B cell (primary cell): ENCODE data around the gene PKMYT1. TPM values are rescaled to one million over a fixed set of nuclear protein-coding genes. Genes with fewer than 3 reads are reported as not detected.

Experiments
- ATAC-seq: fragments of 200-7000 bp; cut with Tn5 transposase; one replicate; pipeline ENCODE4 v1.10.0; 2021; ENCODE audit warnings: low read depth, mild to moderate bottlenecking, moderate number of reproducible peaks, moderate library complexity
- CTCF ChIA-PET: fragments of 350-600 bp; sonication (Branson Sonifier 250); formaldehyde crosslinking; loops from one replicate; lab custom pipeline; 2021; ENCODE audit warnings: antibody characterized with exemption, inconsistent platforms; lab: Charles Lee
- POLR2A ChIA-PET: fragments of 350-600 bp; sonication (Branson Sonifier 250); formaldehyde crosslinking; loops from one replicate; lab custom pipeline; 2021; ENCODE audit warnings: antibody characterized with exemption; lab: Charles Lee
- DNase-seq: peaks from one replicate; pipeline ENCODE4 v3.0.0; 2013
- H2AFZ ChIP-seq: 2 replicates; pipeline ENCODE4 v1.6.1; 2012; ENCODE audit warnings: mild to moderate bottlenecking, low read depth, low read length; ENCODE audit not compliant: insufficient read depth, poor library complexity, severe bottlenecking
- H3K27ac ChIP-seq, 2 donors: 1 replicate in 1 of 2; 2 replicates in 1 of 2; pipeline ENCODE4 v1.5.1; 2012 to 2013; ENCODE audit warnings: low read length in 2 of 2, mild to moderate bottlenecking in 2 of 2, moderate library complexity in 1 of 2
- H3K27me3 ChIP-seq, 4 experiments: fragments of 200-600 bp in 1 of 4; sonication (generic) in 1 of 4; replicated peaks in 1 of 4; 1 replicate in 2 of 4; 2 replicates in 2 of 4; pipeline versions ENCODE4 v1.6.1 to v1.7.0; 2013 to 2016; ENCODE audit warnings: low read length in 3 of 4, mild to moderate bottlenecking in 2 of 4, mixed read lengths in 1 of 4, moderate library complexity in 1 of 4; ENCODE audit not compliant: insufficient read depth in 4 of 4, control insufficient read depth in 3 of 4; ENCODE audit errors: control extremely low read depth in 1 of 4
- H3K36me3 ChIP-seq, 2 experiments: replicated peaks in 1 of 2; 1 replicate in 1 of 2; 2 replicates in 1 of 2; pipeline versions ENCODE4 v1.6.1 to v1.7.1; 2013; ENCODE audit warnings: low read length in 1 of 2; ENCODE audit not compliant: insufficient read depth in 2 of 2, control insufficient read depth in 1 of 2; ENCODE audit errors: control extremely low read depth in 1 of 2, extremely low read depth in 1 of 2
- H3K4me1 ChIP-seq, 2 donors: fragments of 200-600 bp in 1 of 2; sonication (generic) in 1 of 2; 1 replicate in 1 of 2; 2 replicates in 1 of 2; pipeline versions ENCODE4 v1.5.1 to v1.6.1; 2013 to 2017; ENCODE audit warnings: low read length in 2 of 2; ENCODE audit not compliant: control insufficient read depth in 2 of 2, insufficient read depth in 2 of 2
- H3K4me2 ChIP-seq: replicated peaks from 2 replicates; pipeline ENCODE3; 2012; ENCODE audit warnings: mild to moderate bottlenecking, low read depth, low read length; ENCODE audit not compliant: poor library complexity, severe bottlenecking
- H3K4me3 ChIP-seq, 5 experiments: fragments of 200-600 bp in 1 of 5; sonication (generic) in 1 of 5; 1 replicate in 3 of 5; 2 replicates in 2 of 5; pipeline versions ENCODE4 v1.5.1 to v1.7.0; 2011 to 2016; ENCODE audit warnings: low read length in 4 of 5, mild to moderate bottlenecking in 4 of 5, low read depth in 2 of 5, control low read depth in 1 of 5, moderate library complexity in 1 of 5; ENCODE audit not compliant: insufficient read depth in 1 of 5; ENCODE audit errors: control extremely low read depth in 1 of 5, extremely low read depth in 1 of 5
- H3K79me2 ChIP-seq: fragments of 200-600 bp; sonication (generic); one replicate; pipeline ENCODE4 v1.6.0; 2016; ENCODE audit warnings: low read length; ENCODE audit not compliant: control insufficient read depth, insufficient read depth
- H3K9ac ChIP-seq: fragments of 200-600 bp; sonication (generic); 2 replicates; pipeline ENCODE4 v1.6.1; 2017; ENCODE audit warnings: mild to moderate bottlenecking, low read length, moderate library complexity
- H3K9me3 ChIP-seq, 3 donors: one replicate each; pipeline versions ENCODE4 v1.6.1 to v1.7.1; 2013; ENCODE audit warnings: low read length in 2 of 3; ENCODE audit not compliant: control insufficient read depth in 2 of 3, insufficient read depth in 1 of 3; ENCODE audit errors: control extremely low read depth in 1 of 3
- H4K20me1 ChIP-seq: 2 replicates; pipeline ENCODE4 v1.6.0; 2012; ENCODE audit warnings: mild to moderate bottlenecking, low read length; ENCODE audit not compliant: insufficient read depth, control insufficient read depth, poor library complexity, severe bottlenecking
- H3K27ac Mint-ChIP-seq: one replicate; pipeline ENCODE4 v1.8.0; 2021; ENCODE audit warnings: mixed read lengths
- H3K27me3 Mint-ChIP-seq: one replicate; pipeline ENCODE4 v1.8.0; 2021; ENCODE audit warnings: mixed read lengths
- H3K4me1 Mint-ChIP-seq: one replicate; pipeline ENCODE4 v1.8.0; 2021; ENCODE audit warnings: mixed read lengths
- H3K4me3 Mint-ChIP-seq: one replicate; pipeline ENCODE4 v1.8.0; 2021; ENCODE audit warnings: mixed read lengths
- H3K9me3 Mint-ChIP-seq: one replicate; pipeline ENCODE4 v1.8.0; 2022; ENCODE audit warnings: mixed read lengths; ENCODE audit not compliant: insufficient read depth
- CTCF ChIP-seq: fragments of 200-600 bp; IDR thresholded peaks from one replicate; pipeline ENCODE4 v1.8.0; 2022; ENCODE audit warnings: antibody characterized with exemption, mild to moderate bottlenecking
- EZH2 ChIP-seq: IDR thresholded peaks from 2 replicates; pipeline ENCODE4 v1.6.1; 2012; ENCODE audit warnings: borderline replicate concordance, low read depth, mild to moderate bottlenecking, moderate library complexity, low read length; ENCODE audit not compliant: insufficient read depth, poor library complexity, severe bottlenecking
- WGBS: methylation state at CpG from one replicate; pipeline ENCODE4 v1.1.5; 2013; ENCODE audit warnings: missing lambda C conversion rate; ENCODE audit not compliant: insufficient coverage; 5-methylcytosine and 5-hydroxymethylcytosine counted together
- intact Hi-C: fragments of 100-400 bp; cut with micrococcal nuclease; formaldehyde crosslinking; loops from one replicate; pipeline ENCODE4 v1.10.0; 2022
- polyA plus RNA-seq: library from polyadenylated mRNA; depleted of rRNA; stranded (reverse); fragments of >200 nt; gene quantifications from 2 replicates; pipeline ENCODE4 v1.2.3, GENCODE V29; 2012
- total RNA-seq, 2 donors: library from RNA; stranded (reverse); fragments of 120-200 nt in 1 of 2; gene quantifications; 1 replicate in 1 of 2; 2 replicates in 1 of 2; pipeline versions ENCODE4 v1.2.3 to v1.2.4, GENCODE V29; 2013 to 2022

PKMYT1 gene
- total and polyA plus RNA-seq, 2 donors (not counting 1 experiment from before 2014, with no cell fraction given) = 0.67 to 2.6 TPM

GRCh38 chr16:2981899-2982250 is 1.6 kb upstream of the PKMYT1 start:
- peaks cover 6% of the 10 kb centered on the region for H3K79me2 ChIP-seq
- H3K4me1 ChIP-seq = peaks cover 18 to 39% of the 10 kb centered on the region in 2 donors
- POLR2A ChIA-PET = no interaction called here
- Mint-ChIP-seq H3K9me3 (no peaks in the 10 kb centered on the region), H3K27ac (peak overlapping the region; percentile 71), H3K4me3 (peak overlapping the region; percentile 81), H3K4me1 (peaks cover 21% of the 10 kb centered on the region), H3K27me3 (no peaks in the 10 kb centered on the region)
- H3K9ac ChIP-seq = no peak overlapping the region
- H3K9me3 ChIP-seq = no peaks in the 10 kb centered on the region
- no peak overlapping the region for H2AFZ ChIP-seq
- intact Hi-C loops = loop anchor here (5.0 kb wide), 2 partner anchors 100 to 205 kb away; partner anchors contain the start of genes ELOB and FLYWCH2
- ATAC-seq = no peak
- 94% methylated on average over 3 of the region's 4 CpGs for WGBS
- H3K27me3 ChIP-seq = peaks cover 0 to 8% (median 1%) of the 10 kb centered on the region in 4 experiments
- peaks cover 5% of the 10 kb centered on the region for H4K20me1 ChIP-seq
- no peak overlapping the region for H3K4me3 ChIP-seq
- DNase-seq = no peak
- no peaks in the 10 kb centered on the region for H3K36me3 ChIP-seq
- H3K27ac ChIP-seq = no peak overlapping the region
- CTCF ChIA-PET = interaction anchor here (1.5 to 1.7 kb wide), 3 partner anchors 15 to 21 kb away, joined by 3 to 7 read pairs (median 4); no protein-coding TSS in a partner anchor
- TF ChIP-seq CTCF (no peak), EZH2 (no peak)
- H3K4me2 ChIP-seq = no peak overlapping the region

DNA sequence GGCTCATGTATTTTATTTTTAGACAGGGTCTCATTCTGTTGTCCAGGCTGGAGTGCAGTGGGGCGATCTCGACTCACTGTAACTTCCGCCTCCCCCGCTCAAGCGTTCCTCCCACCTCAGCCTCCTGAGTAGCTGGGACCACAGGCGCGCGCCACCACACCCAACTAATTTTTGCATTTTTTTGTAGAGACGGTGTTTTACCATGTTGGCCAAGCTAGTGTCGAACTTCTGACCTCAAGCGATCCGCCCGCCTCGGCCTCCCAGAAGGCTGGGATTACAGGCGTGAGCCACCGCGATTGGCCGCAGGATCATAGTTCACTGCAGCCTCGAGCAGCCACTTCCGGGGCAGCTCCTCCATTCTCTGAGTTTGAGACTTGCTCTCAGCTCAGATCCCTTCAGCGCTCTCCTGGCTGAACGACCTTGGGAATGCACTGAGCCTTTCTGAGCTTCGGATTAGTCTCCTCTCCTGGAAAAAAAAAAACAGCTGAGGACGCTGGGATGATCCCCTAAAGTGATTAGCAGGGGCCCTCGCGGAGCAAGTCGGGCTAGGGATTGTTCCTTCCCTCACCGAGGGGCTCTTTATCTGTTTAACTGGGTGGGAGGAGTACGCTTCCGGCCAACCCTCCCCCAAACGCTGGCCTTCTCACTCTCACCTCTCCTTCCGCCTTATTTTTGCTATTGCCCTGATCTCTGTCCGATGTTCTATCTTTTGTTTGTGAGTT is 1.1 kb upstream of the PKMYT1 start:
- ChIA-PET CTCF (interaction anchor here (1.1 to 1.8 kb wide), 3 partner anchors 23 to 113 kb away, joined by 3 to 8 read pairs (median 4); no protein-coding TSS in a partner anchor), POLR2A (interaction anchor here (0.7 to 1.5 kb wide), 3 partner anchors 11 to 154 kb away, joined by 3 to 10 read pairs (median 6); no protein-coding TSS in a partner anchor)
- H3K9ac ChIP-seq = peak overlapping the region; percentile 98
- peak overlapping the region; percentile 81 for H3K4me3 Mint-ChIP-seq
- H3K36me3 ChIP-seq = no peaks in the 10 kb centered on the region
- peak overlapping the region in 4 of 5 experiments; percentile 74 to 96 (median 86) for H3K4me3 ChIP-seq
- no peaks in the 10 kb centered on the region for H3K9me3 Mint-ChIP-seq
- intact Hi-C loops = loop anchor here (5.0 kb wide), 2 partner anchors 99 to 204 kb away; partner anchors contain the start of genes ELOB and FLYWCH2
- H3K4me2 ChIP-seq = peak overlapping the region; percentile 99
- peaks cover 6% of the 10 kb centered on the region for H3K79me2 ChIP-seq
- peaks cover 18 to 39% of the 10 kb centered on the region in 2 donors for H3K4me1 ChIP-seq
- TF ChIP-seq CTCF (no peak), EZH2 (no peak)
- DNase-seq = no peak
- no peaks in the 10 kb centered on the region for H3K27me3 Mint-ChIP-seq
- 83% methylated on average over 24 of the region's 33 CpGs for WGBS
- ATAC-seq = no peak
- no peaks in the 10 kb centered on the region for H3K9me3 ChIP-seq
- no peak overlapping the region for H3K27ac ChIP-seq
- H2AFZ ChIP-seq = no peak overlapping the region
- peaks cover 21% of the 10 kb centered on the region for H3K4me1 Mint-ChIP-seq
- peak overlapping the region; percentile 71 for H3K27ac Mint-ChIP-seq
- H4K20me1 ChIP-seq = peaks cover 5% of the 10 kb centered on the region
- H3K27me3 ChIP-seq = peaks cover 0 to 8% (median 1%) of the 10 kb centered on the region in 4 experiments
